Measurements from ENCODE around the gene INHBB. TPM values are rescaled to one million over a fixed set of nuclear protein-coding genes. Genes with fewer than 3 reads are reported as not detected.

INHBB gene
- polyA plus RNA-seq, 1 experiment, result 0.09 TPM

- TF ChIP-seq CTCF (IDR thresholded peaks at IDR 0.05; ENCODE audit: low read depth, low read length), result no peak
- Histone ChIP-seq H3K9me3 (ENCODE audit: control insufficient read depth, insufficient read depth, low read length) (no peaks in the 10 kb centered on the region), H3K4me3 (ENCODE audit: low read depth, low read length) (no peak overlapping the region), H3K27me3 (ENCODE audit: control insufficient read depth, insufficient read depth, low read length) (peaks cover 38% of the 10 kb centered on the region), H3K27ac (ENCODE audit: low read depth, low read length) (no peak overlapping the region)
- DNase-seq (ENCODE audit: low read depth, low spot score), result no peak
- POLR2A ChIA-PET, result no interaction called here
- CTCF ChIA-PET, result no interaction called here
Observed at GRCh38 chr2:120367221-120367620, 21.3 kb downstream of the INHBB start.

GRCh38 chr2:120367649-120368048 lies 21.7 kb downstream of the INHBB start:
- ChIA-PET CTCF (interaction anchor here (0.6 kb wide), 1 partner anchor 21 kb away, joined by 7 read pairs; no protein-coding TSS in a partner anchor), POLR2A (no interaction called here)
- no peak for DNase-seq (ENCODE audit: low read depth, low spot score)
- Histone ChIP-seq H3K27me3 (ENCODE audit: control insufficient read depth, insufficient read depth, low read length) (peaks cover 38% of the 10 kb centered on the region), H3K27ac (ENCODE audit: low read depth, low read length) (no peak overlapping the region), H3K4me3 (ENCODE audit: low read depth, low read length) (no peak overlapping the region), H3K9me3 (ENCODE audit: control insufficient read depth, insufficient read depth, low read length) (no peaks in the 10 kb centered on the region)
- TF ChIP-seq CTCF (IDR thresholded peaks at IDR 0.05; ENCODE audit: low read depth, low read length), result no peak

GRCh38 chr2:120368086-120368485 lies 22.1 kb downstream of the INHBB start:
- DNase-seq (ENCODE audit: low read depth, low spot score), result no peak
- Histone ChIP-seq H3K9me3 (ENCODE audit: control insufficient read depth, insufficient read depth, low read length) (no peaks in the 10 kb centered on the region), H3K4me3 (ENCODE audit: low read depth, low read length) (no peak overlapping the region), H3K27me3 (ENCODE audit: control insufficient read depth, insufficient read depth, low read length) (peaks cover 38% of the 10 kb centered on the region), H3K27ac (ENCODE audit: low read depth, low read length) (no peak overlapping the region)
- ChIA-PET POLR2A (no interaction called here), CTCF (interaction anchor here (0.6 kb wide), 1 partner anchor 22 kb away, joined by 7 read pairs; no protein-coding TSS in a partner anchor)
- TF ChIP-seq CTCF (IDR thresholded peaks at IDR 0.05; ENCODE audit: low read depth, low read length), result no peak

- ChIA-PET POLR2A (no interaction called here), CTCF (no interaction called here)
- Histone ChIP-seq H3K27ac (ENCODE audit: low read depth, low read length) (no peak overlapping the region), H3K4me3 (ENCODE audit: low read depth, low read length) (no peak overlapping the region), H3K27me3 (ENCODE audit: control insufficient read depth, insufficient read depth, low read length) (peaks cover 31% of the 10 kb centered on the region), H3K9me3 (ENCODE audit: control insufficient read depth, insufficient read depth, low read length) (no peaks in the 10 kb centered on the region)
- DNase-seq (ENCODE audit: low read depth, low spot score), result no peak
- no peak for TF ChIP-seq CTCF (IDR thresholded peaks at IDR 0.05; ENCODE audit: low read depth, low read length)
Observed at GRCh38 chr2:120369250-120369649, 23.3 kb downstream of the INHBB start.

GRCh38 chr2:120371969-120372625 lies 26.2 kb downstream of the INHBB start:
- CTCF ChIA-PET, result no interaction called here
- Histone ChIP-seq H3K27ac (ENCODE audit: low read depth, low read length) (no peak overlapping the region), H3K9me3 (ENCODE audit: control insufficient read depth, insufficient read depth, low read length) (no peaks in the 10 kb centered on the region), H3K27me3 (ENCODE audit: control insufficient read depth, insufficient read depth, low read length) (peaks cover 38% of the 10 kb centered on the region), H3K4me3 (ENCODE audit: low read depth, low read length) (no peak overlapping the region)
- DNase-seq (ENCODE audit: low read depth, low spot score), result no peak
- TF ChIP-seq CTCF (IDR thresholded peaks at IDR 0.05; ENCODE audit: low read depth, low read length), result no peak
- POLR2A ChIA-PET, result no interaction called here
